B cell (primary cell): ENCODE data around the gene SFSWAP. TPM values are rescaled to one million over a fixed set of nuclear protein-coding genes. Genes with fewer than 3 reads are reported as not detected.

Experiments used
- ATAC-seq: fragments of 200-7000 bp; cut with Tn5 transposase; one replicate; pipeline ENCODE4 v1.10.0; 2021; ENCODE audit warnings: low read depth, mild to moderate bottlenecking, moderate number of reproducible peaks, moderate library complexity
- CTCF ChIA-PET: fragments of 350-600 bp; sonication (Branson Sonifier 250); formaldehyde crosslinking; loops from one replicate; lab custom pipeline; 2021; ENCODE audit warnings: antibody characterized with exemption, inconsistent platforms; lab: Charles Lee
- POLR2A ChIA-PET: fragments of 350-600 bp; sonication (Branson Sonifier 250); formaldehyde crosslinking; loops from one replicate; lab custom pipeline; 2021; ENCODE audit warnings: antibody characterized with exemption; lab: Charles Lee
- DNase-seq: peaks from one replicate; pipeline ENCODE4 v3.0.0; 2013
- H2AFZ ChIP-seq: 2 replicates; pipeline ENCODE4 v1.6.1; 2012; ENCODE audit warnings: mild to moderate bottlenecking, low read depth, low read length; ENCODE audit not compliant: insufficient read depth, poor library complexity, severe bottlenecking
- H3K27ac ChIP-seq, 2 donors: 1 replicate in 1 of 2; 2 replicates in 1 of 2; pipeline ENCODE4 v1.5.1; 2012 to 2013; ENCODE audit warnings: low read length in 2 of 2, mild to moderate bottlenecking in 2 of 2, moderate library complexity in 1 of 2
- H3K27me3 ChIP-seq, 4 experiments: fragments of 200-600 bp in 1 of 4; sonication (generic) in 1 of 4; replicated peaks in 1 of 4; 1 replicate in 2 of 4; 2 replicates in 2 of 4; pipeline versions ENCODE4 v1.6.1 to v1.7.0; 2013 to 2016; ENCODE audit warnings: low read length in 3 of 4, mild to moderate bottlenecking in 2 of 4, mixed read lengths in 1 of 4, moderate library complexity in 1 of 4; ENCODE audit not compliant: insufficient read depth in 4 of 4, control insufficient read depth in 3 of 4; ENCODE audit errors: control extremely low read depth in 1 of 4
- H3K36me3 ChIP-seq, 2 experiments: replicated peaks in 1 of 2; 1 replicate in 1 of 2; 2 replicates in 1 of 2; pipeline versions ENCODE4 v1.6.1 to v1.7.1; 2013; ENCODE audit warnings: low read length in 1 of 2; ENCODE audit not compliant: insufficient read depth in 2 of 2, control insufficient read depth in 1 of 2; ENCODE audit errors: control extremely low read depth in 1 of 2, extremely low read depth in 1 of 2
- H3K4me1 ChIP-seq, 2 donors: fragments of 200-600 bp in 1 of 2; sonication (generic) in 1 of 2; 1 replicate in 1 of 2; 2 replicates in 1 of 2; pipeline versions ENCODE4 v1.5.1 to v1.6.1; 2013 to 2017; ENCODE audit warnings: low read length in 2 of 2; ENCODE audit not compliant: control insufficient read depth in 2 of 2, insufficient read depth in 2 of 2
- H3K4me2 ChIP-seq: replicated peaks from 2 replicates; pipeline ENCODE3; 2012; ENCODE audit warnings: mild to moderate bottlenecking, low read depth, low read length; ENCODE audit not compliant: poor library complexity, severe bottlenecking
- H3K4me3 ChIP-seq, 5 experiments: fragments of 200-600 bp in 1 of 5; sonication (generic) in 1 of 5; 1 replicate in 3 of 5; 2 replicates in 2 of 5; pipeline versions ENCODE4 v1.5.1 to v1.7.0; 2011 to 2016; ENCODE audit warnings: low read length in 4 of 5, mild to moderate bottlenecking in 4 of 5, low read depth in 2 of 5, control low read depth in 1 of 5, moderate library complexity in 1 of 5; ENCODE audit not compliant: insufficient read depth in 1 of 5; ENCODE audit errors: control extremely low read depth in 1 of 5, extremely low read depth in 1 of 5
- H3K79me2 ChIP-seq: fragments of 200-600 bp; sonication (generic); one replicate; pipeline ENCODE4 v1.6.0; 2016; ENCODE audit warnings: low read length; ENCODE audit not compliant: control insufficient read depth, insufficient read depth
- H3K9ac ChIP-seq: fragments of 200-600 bp; sonication (generic); 2 replicates; pipeline ENCODE4 v1.6.1; 2017; ENCODE audit warnings: mild to moderate bottlenecking, low read length, moderate library complexity
- H3K9me3 ChIP-seq, 3 donors: one replicate each; pipeline versions ENCODE4 v1.6.1 to v1.7.1; 2013; ENCODE audit warnings: low read length in 2 of 3; ENCODE audit not compliant: control insufficient read depth in 2 of 3, insufficient read depth in 1 of 3; ENCODE audit errors: control extremely low read depth in 1 of 3
- H4K20me1 ChIP-seq: 2 replicates; pipeline ENCODE4 v1.6.0; 2012; ENCODE audit warnings: mild to moderate bottlenecking, low read length; ENCODE audit not compliant: insufficient read depth, control insufficient read depth, poor library complexity, severe bottlenecking
- H3K27ac Mint-ChIP-seq: one replicate; pipeline ENCODE4 v1.8.0; 2021; ENCODE audit warnings: mixed read lengths
- H3K27me3 Mint-ChIP-seq: one replicate; pipeline ENCODE4 v1.8.0; 2021; ENCODE audit warnings: mixed read lengths
- H3K4me1 Mint-ChIP-seq: one replicate; pipeline ENCODE4 v1.8.0; 2021; ENCODE audit warnings: mixed read lengths
- H3K4me3 Mint-ChIP-seq: one replicate; pipeline ENCODE4 v1.8.0; 2021; ENCODE audit warnings: mixed read lengths
- H3K9me3 Mint-ChIP-seq: one replicate; pipeline ENCODE4 v1.8.0; 2022; ENCODE audit warnings: mixed read lengths; ENCODE audit not compliant: insufficient read depth
- EZH2 ChIP-seq: IDR thresholded peaks from 2 replicates; pipeline ENCODE4 v1.6.1; 2012; ENCODE audit warnings: borderline replicate concordance, low read depth, mild to moderate bottlenecking, moderate library complexity, low read length; ENCODE audit not compliant: insufficient read depth, poor library complexity, severe bottlenecking
- WGBS: methylation state at CpG from one replicate; pipeline ENCODE4 v1.1.5; 2013; ENCODE audit warnings: missing lambda C conversion rate; ENCODE audit not compliant: insufficient coverage; 5-methylcytosine and 5-hydroxymethylcytosine counted together
- intact Hi-C: fragments of 100-400 bp; cut with micrococcal nuclease; formaldehyde crosslinking; loops from one replicate; pipeline ENCODE4 v1.10.0; 2022
- polyA plus RNA-seq: library from polyadenylated mRNA; depleted of rRNA; stranded (reverse); fragments of >200 nt; gene quantifications from 2 replicates; pipeline ENCODE4 v1.2.3, GENCODE V29; 2012
- total RNA-seq, 2 donors: library from RNA; stranded (reverse); fragments of 120-200 nt in 1 of 2; gene quantifications; 1 replicate in 1 of 2; 2 replicates in 1 of 2; pipeline versions ENCODE4 v1.2.3 to v1.2.4, GENCODE V29; 2013 to 2022
- TF ChIP-seq, protein P1 (sequence below): fragments of 200-600 bp; IDR thresholded peaks from one replicate; pipeline ENCODE4 v1.8.0; 2022; ENCODE audit warnings: antibody characterized with exemption, mild to moderate bottlenecking

SFSWAP gene
- total and polyA plus RNA-seq, 2 donors (not counting 1 experiment from before 2014, with no cell fraction given): 69.3 to 122 TPM

DNA sequence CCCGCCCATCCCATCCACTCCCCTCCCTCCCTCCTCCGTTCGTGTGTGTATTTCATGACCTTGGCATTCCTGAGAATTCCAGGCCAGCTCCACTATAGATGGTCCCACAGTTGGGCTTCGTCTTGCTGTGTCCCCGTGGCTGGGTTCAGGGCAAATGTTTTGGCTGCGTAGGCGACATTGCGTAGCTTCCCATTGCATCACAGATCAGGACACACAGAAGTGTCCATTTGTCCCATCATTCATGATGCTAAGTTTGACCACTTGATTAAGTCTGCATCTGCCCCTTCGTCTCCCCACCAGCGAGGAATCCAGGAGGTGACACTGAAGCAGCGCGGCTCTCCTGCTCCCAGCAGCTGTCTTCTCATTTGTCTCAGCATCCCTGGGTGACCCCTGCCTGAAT lies 78.7 kb downstream of the SFSWAP start:
- Mint-ChIP-seq H3K4me1 (peaks cover under 1% of the 10 kb centered on the region), H3K4me3 (no peak overlapping the region), H3K27me3 (no peaks in the 10 kb centered on the region), H3K27ac (peak overlapping the region; percentile 32), H3K9me3 (no peaks in the 10 kb centered on the region)
- no peak for ATAC-seq
- POLR2A ChIA-PET: no interaction called here
- Histone ChIP-seq H4K20me1 (no peaks in the 10 kb centered on the region), H3K4me2 (no peak overlapping the region), H3K4me3 (no peak overlapping the region), H3K27ac (no peak overlapping the region), H3K9ac (no peak overlapping the region), H3K9me3 (no peaks in the 10 kb centered on the region), H3K36me3 (peaks cover 0 to 67% of the 10 kb centered on the region in 2 experiments), H3K27me3 (no peaks in the 10 kb centered on the region), H2AFZ (no peak overlapping the region), H3K79me2 (peaks cover 3% of the 10 kb centered on the region), H3K4me1 (no peaks in the 10 kb centered on the region)
- TF ChIP-seq EZH2: no peak
- TF ChIP-seq, protein P1, sequence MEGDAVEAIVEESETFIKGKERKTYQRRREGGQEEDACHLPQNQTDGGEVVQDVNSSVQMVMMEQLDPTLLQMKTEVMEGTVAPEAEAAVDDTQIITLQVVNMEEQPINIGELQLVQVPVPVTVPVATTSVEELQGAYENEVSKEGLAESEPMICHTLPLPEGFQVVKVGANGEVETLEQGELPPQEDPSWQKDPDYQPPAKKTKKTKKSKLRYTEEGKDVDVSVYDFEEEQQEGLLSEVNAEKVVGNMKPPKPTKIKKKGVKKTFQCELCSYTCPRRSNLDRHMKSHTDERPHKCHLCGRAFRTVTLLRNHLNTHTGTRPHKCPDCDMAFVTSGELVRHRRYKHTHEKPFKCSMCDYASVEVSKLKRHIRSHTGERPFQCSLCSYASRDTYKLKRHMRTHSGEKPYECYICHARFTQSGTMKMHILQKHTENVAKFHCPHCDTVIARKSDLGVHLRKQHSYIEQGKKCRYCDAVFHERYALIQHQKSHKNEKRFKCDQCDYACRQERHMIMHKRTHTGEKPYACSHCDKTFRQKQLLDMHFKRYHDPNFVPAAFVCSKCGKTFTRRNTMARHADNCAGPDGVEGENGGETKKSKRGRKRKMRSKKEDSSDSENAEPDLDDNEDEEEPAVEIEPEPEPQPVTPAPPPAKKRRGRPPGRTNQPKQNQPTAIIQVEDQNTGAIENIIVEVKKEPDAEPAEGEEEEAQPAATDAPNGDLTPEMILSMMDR: no peak
- WGBS: 96% methylated on average over 12 of the region's 12 CpGs
- no peak for DNase-seq
- CTCF ChIA-PET: no interaction called here
- intact Hi-C loops: no loop called here

DNA sequence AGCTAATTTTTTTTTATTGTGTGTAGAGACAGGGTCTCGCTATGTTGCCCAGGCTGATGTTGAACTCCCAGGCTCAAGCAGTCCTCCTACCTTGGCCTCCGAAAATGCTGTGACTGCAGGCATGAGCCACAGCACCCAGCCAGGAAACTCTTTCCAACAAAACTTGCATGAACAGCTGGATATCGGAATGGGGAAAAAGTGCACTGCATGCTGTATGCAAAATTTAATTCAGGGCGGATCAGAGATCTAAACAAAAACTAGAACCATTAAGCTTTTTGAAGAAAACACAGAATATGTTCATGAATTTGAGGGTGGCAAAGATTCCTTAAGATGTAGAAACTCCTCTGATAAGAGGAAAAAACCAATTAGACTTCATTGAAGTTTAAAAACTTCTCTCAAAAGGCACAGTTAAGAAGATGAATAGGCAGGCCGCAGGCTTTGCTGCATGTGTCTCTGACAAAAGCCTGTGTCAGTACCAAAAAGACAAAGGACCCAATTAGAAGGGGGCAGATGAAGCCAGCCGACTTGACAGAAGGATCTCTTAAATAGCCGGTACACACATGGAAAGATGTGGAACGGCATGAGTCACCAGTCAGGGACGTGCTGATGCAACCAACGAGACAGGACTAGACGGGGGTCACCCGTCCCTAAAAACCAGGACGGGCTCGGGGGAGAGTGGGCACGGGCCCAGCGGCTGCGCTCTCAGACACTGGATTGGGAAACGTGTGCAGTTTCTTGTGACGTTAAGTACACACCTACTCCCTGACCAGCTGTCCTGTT lies 82.5 kb downstream of the SFSWAP start:
- no peak overlapping the region for H3K27ac Mint-ChIP-seq
- peaks cover 23% of the 10 kb centered on the region for H3K4me1 Mint-ChIP-seq
- H3K27ac ChIP-seq: no peak overlapping the region
- peaks cover 0 to 48% of the 10 kb centered on the region in 2 experiments for H3K36me3 ChIP-seq
- peaks cover 16 to 23% of the 10 kb centered on the region in 2 donors for H3K4me1 ChIP-seq
- no peak overlapping the region for H3K4me3 ChIP-seq
- H3K27me3 Mint-ChIP-seq: no peaks in the 10 kb centered on the region
- no peaks in the 10 kb centered on the region for H3K9me3 ChIP-seq
- H3K9me3 Mint-ChIP-seq: no peaks in the 10 kb centered on the region
- POLR2A ChIA-PET: no interaction called here
- CTCF ChIA-PET: interaction anchor here (1.6 kb wide), 1 partner anchor 38 kb away, joined by 4 read pairs; no protein-coding TSS in a partner anchor
- no peak overlapping the region for H3K9ac ChIP-seq
- no peaks in the 10 kb centered on the region for H3K79me2 ChIP-seq
- no peak overlapping the region for H2AFZ ChIP-seq
- no peaks in the 10 kb centered on the region for H3K27me3 ChIP-seq
- ATAC-seq (no peak), DNase-seq (no peak)
- no peak overlapping the region for H3K4me2 ChIP-seq
- TF ChIP-seq, protein P1: no peak
- no peak for TF ChIP-seq EZH2
- no peaks in the 10 kb centered on the region for H4K20me1 ChIP-seq
- intact Hi-C loops: no loop called here
- 94% methylated on average over 15 of the region's 19 CpGs for WGBS
- H3K4me3 Mint-ChIP-seq: no peak overlapping the region
